ENCODE data around the gene CCDC171. TPM values are rescaled to one million over a fixed set of nuclear protein-coding genes. Genes with fewer than 3 reads are reported as not detected.

CCDC171 gene
- total and polyA plus RNA-seq, 4 donors, result 0.13 to 1.1 (median 0.43) TPM

GRCh38 chr9:15510789-15511575, 41.9 kb upstream of the CCDC171 start, which contains the start of gene PSIP1:
PSIP1 (minus strand) TSS chr9:15510970; CDS start chr9:15510188, 782 bp downstream.
- Histone ChIP-seq H3K27ac (ENCODE audit: low read depth in 1 of 2, low read length in 2 of 2) (peak within 1 kb of the TSS; percentile 67 to 80), H3K36me3 (ENCODE audit: control insufficient read depth in 4 of 4, insufficient read depth in 3 of 4, low read depth in 1 of 4, low read length in 3 of 4) (peaks cover 0 to 11% (median 2%) of the 10 kb centered on the region in 4 donors), H3K27me3 (ENCODE audit: control insufficient read depth in 4 of 4, insufficient read depth in 4 of 4, low read length in 3 of 4) (no peaks in the 10 kb centered on the region), H3K9me3 (ENCODE audit: control insufficient read depth in 4 of 4, low read length in 3 of 4) (no peaks in the 10 kb centered on the region), H3K4me3 (ENCODE audit: low read depth in 1 of 3, low read length in 3 of 3) (peak within 1 kb of the TSS; percentile 76 to 100 (median 94)), H3K4me1 (ENCODE audit: control insufficient read depth in 4 of 4, insufficient read depth in 4 of 4, low read length in 3 of 4) (peaks cover 2 to 11% (median 8%) of the 10 kb centered on the region in 4 donors), H3K9ac (ENCODE audit: low read depth in 1 of 2, low read length in 2 of 2) (peak within 1 kb of the TSS; percentile 72 to 79)
- TF ChIP-seq, protein P1, sequence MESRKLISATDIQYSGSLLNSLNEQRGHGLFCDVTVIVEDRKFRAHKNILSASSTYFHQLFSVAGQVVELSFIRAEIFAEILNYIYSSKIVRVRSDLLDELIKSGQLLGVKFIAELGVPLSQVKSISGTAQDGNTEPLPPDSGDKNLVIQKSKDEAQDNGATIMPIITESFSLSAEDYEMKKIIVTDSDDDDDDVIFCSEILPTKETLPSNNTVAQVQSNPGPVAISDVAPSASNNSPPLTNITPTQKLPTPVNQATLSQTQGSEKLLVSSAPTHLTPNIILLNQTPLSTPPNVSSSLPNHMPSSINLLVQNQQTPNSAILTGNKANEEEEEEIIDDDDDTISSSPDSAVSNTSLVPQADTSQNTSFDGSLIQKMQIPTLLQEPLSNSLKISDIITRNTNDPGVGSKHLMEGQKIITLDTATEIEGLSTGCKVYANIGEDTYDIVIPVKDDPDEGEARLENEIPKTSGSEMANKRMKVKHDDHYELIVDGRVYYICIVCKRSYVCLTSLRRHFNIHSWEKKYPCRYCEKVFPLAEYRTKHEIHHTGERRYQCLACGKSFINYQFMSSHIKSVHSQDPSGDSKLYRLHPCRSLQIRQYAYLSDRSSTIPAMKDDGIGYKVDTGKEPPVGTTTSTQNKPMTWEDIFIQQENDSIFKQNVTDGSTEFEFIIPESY (IDR thresholded peaks at IDR 0.05), result no peak
- no peak for TF ChIP-seq RAD21 (IDR thresholded peaks at IDR 0.05)
- TF ChIP-seq RXRA (IDR thresholded peaks at IDR 0.05), result no peak
- TF ChIP-seq TAF1 (conservative IDR thresholded peaks at IDR 0.05), result no peak
- TF ChIP-seq, protein P2, sequence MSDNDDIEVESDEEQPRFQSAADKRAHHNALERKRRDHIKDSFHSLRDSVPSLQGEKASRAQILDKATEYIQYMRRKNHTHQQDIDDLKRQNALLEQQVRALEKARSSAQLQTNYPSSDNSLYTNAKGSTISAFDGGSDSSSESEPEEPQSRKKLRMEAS (IDR thresholded peaks at IDR 0.05), result peak; percentile 63
- TF ChIP-seq FOXA1 (IDR thresholded peaks at IDR 0.05), result no peak
- TF ChIP-seq, protein P3, sequence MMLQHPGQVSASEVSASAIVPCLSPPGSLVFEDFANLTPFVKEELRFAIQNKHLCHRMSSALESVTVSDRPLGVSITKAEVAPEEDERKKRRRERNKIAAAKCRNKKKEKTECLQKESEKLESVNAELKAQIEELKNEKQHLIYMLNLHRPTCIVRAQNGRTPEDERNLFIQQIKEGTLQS (IDR thresholded peaks at IDR 0.05), result peak; percentile 36
- peak in 1 of 2 donors; percentile 41 for TF ChIP-seq EGR1 (IDR thresholded peaks at IDR 0.05; ENCODE audit: low read depth in 2 of 2)
- TF ChIP-seq HNF4A (conservative IDR thresholded peaks at IDR 0.05), result no peak
- TF ChIP-seq, protein P4, sequence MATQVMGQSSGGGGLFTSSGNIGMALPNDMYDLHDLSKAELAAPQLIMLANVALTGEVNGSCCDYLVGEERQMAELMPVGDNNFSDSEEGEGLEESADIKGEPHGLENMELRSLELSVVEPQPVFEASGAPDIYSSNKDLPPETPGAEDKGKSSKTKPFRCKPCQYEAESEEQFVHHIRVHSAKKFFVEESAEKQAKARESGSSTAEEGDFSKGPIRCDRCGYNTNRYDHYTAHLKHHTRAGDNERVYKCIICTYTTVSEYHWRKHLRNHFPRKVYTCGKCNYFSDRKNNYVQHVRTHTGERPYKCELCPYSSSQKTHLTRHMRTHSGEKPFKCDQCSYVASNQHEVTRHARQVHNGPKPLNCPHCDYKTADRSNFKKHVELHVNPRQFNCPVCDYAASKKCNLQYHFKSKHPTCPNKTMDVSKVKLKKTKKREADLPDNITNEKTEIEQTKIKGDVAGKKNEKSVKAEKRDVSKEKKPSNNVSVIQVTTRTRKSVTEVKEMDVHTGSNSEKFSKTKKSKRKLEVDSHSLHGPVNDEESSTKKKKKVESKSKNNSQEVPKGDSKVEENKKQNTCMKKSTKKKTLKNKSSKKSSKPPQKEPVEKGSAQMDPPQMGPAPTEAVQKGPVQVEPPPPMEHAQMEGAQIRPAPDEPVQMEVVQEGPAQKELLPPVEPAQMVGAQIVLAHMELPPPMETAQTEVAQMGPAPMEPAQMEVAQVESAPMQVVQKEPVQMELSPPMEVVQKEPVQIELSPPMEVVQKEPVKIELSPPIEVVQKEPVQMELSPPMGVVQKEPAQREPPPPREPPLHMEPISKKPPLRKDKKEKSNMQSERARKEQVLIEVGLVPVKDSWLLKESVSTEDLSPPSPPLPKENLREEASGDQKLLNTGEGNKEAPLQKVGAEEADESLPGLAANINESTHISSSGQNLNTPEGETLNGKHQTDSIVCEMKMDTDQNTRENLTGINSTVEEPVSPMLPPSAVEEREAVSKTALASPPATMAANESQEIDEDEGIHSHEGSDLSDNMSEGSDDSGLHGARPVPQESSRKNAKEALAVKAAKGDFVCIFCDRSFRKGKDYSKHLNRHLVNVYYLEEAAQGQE (IDR thresholded peaks at IDR 0.05), result no peak
- TF ChIP-seq HNF4G (IDR thresholded peaks at IDR 0.05), result no peak
- no peak for TF ChIP-seq FOXA2 (IDR thresholded peaks at IDR 0.05)
- DNase-seq (ENCODE audit: low spot score), result peak; percentile 85
- under 1% methylated on average over 72 of the region's 72 CpGs for WGBS

DNA sequence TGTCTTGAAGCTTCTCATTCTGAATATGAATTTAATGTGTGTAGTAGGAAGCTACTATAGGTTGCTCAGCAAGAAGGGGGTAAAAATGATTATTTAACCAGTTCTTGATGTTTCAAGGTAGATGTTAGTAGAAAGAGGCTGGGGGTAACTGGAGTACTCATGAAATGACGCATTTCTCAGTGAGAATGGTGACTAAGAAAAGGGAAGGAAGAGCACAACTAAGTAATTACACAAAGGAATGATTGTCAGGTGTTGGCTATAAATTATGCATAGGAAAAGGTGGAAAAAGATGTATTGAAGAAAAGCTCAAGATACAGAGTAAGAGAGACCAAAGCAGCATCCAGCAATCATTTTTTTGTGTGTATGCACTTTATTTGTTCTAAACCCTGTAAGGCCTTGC, 40.6 kb upstream of the CCDC171 start:
- peaks cover 2 to 11% (median 8%) of the 10 kb centered on the region in 4 donors for H3K4me1 ChIP-seq (ENCODE audit: control insufficient read depth in 4 of 4, insufficient read depth in 4 of 4, low read length in 3 of 4)
- no peaks in the 10 kb centered on the region for H3K9me3 ChIP-seq (ENCODE audit: control insufficient read depth in 4 of 4, low read length in 3 of 4)
- DNase-seq (ENCODE audit: low spot score), result no peak
- no peak overlapping the region for H3K4me3 ChIP-seq (ENCODE audit: low read depth in 1 of 3, low read length in 3 of 3)
- 87% methylated on average over 1 of the region's 1 CpG for WGBS
- H3K27ac ChIP-seq (ENCODE audit: low read depth in 1 of 2, low read length in 2 of 2), result no peak overlapping the region
- no peak overlapping the region for H3K9ac ChIP-seq (ENCODE audit: low read depth in 1 of 2, low read length in 2 of 2)
- peaks cover 0 to 3% (median 0%) of the 10 kb centered on the region in 4 donors for H3K36me3 ChIP-seq (ENCODE audit: control insufficient read depth in 4 of 4, insufficient read depth in 3 of 4, low read depth in 1 of 4, low read length in 3 of 4)
- no peak for TF ChIP-seq YY1 (IDR thresholded peaks at IDR 0.05)
- no peak for TF ChIP-seq FOXA2 (IDR thresholded peaks at IDR 0.05)
- TF ChIP-seq, protein P3 (IDR thresholded peaks at IDR 0.05), result no peak
- TF ChIP-seq HNF4A (conservative IDR thresholded peaks at IDR 0.05), result no peak
- TF ChIP-seq SP1 (IDR thresholded peaks at IDR 0.05), result no peak
- TF ChIP-seq, protein P5, sequence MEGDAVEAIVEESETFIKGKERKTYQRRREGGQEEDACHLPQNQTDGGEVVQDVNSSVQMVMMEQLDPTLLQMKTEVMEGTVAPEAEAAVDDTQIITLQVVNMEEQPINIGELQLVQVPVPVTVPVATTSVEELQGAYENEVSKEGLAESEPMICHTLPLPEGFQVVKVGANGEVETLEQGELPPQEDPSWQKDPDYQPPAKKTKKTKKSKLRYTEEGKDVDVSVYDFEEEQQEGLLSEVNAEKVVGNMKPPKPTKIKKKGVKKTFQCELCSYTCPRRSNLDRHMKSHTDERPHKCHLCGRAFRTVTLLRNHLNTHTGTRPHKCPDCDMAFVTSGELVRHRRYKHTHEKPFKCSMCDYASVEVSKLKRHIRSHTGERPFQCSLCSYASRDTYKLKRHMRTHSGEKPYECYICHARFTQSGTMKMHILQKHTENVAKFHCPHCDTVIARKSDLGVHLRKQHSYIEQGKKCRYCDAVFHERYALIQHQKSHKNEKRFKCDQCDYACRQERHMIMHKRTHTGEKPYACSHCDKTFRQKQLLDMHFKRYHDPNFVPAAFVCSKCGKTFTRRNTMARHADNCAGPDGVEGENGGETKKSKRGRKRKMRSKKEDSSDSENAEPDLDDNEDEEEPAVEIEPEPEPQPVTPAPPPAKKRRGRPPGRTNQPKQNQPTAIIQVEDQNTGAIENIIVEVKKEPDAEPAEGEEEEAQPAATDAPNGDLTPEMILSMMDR (IDR thresholded peaks at IDR 0.05; ENCODE audit: low read depth, low read length, missing input control), result no peak
- no peak for TF ChIP-seq EGR1 (IDR thresholded peaks at IDR 0.05; ENCODE audit: low read depth in 2 of 2)
- TF ChIP-seq, protein P2 (IDR thresholded peaks at IDR 0.05), result no peak
- no peak for TF ChIP-seq RAD21 (IDR thresholded peaks at IDR 0.05)
- H3K27me3 ChIP-seq (ENCODE audit: control insufficient read depth in 4 of 4, insufficient read depth in 4 of 4, low read length in 3 of 4), result no peaks in the 10 kb centered on the region

Data from liver (tissue), 9 donors.